Fibroblast of the aortic adventitia (primary cell): ENCODE results near the gene KRTAP12-1. TPM values are rescaled to one million over a fixed set of nuclear protein-coding genes. Genes with fewer than 3 reads are reported as not detected.

Experiments
- DNase-seq: peaks from one replicate; pipeline ENCODE4 v3.0.0-alpha.2; 2010; ENCODE audit warnings: low read depth
- H3K4me3 ChIP-seq: 2 replicates; pipeline ENCODE4 v1.5.1; 2011; ENCODE audit warnings: low read depth, mild to moderate bottlenecking, control low read depth, low read length, moderate library complexity
- CTCF ChIP-seq: IDR thresholded peaks from 2 replicates; pipeline ENCODE4 v1.5.1; 2011; ENCODE audit warnings: mild to moderate bottlenecking, low read length, control low read depth, inconsistent platforms; ENCODE audit not compliant: insufficient read depth
- small RNA-seq: library from RNA; depleted of rRNA; stranded (forward); fragments of <200 nt; gene quantifications from one replicate; pipeline ENCODE3, GENCODE V24; 2012
- total RNA-seq: library from RNA; depleted of rRNA; stranded (reverse); fragments of >200 nt; gene quantifications from 2 replicates; pipeline ENCODE4 v1.2.3, GENCODE V29; 2012; ENCODE audit warnings: low replicate concordance

Gene KRTAP12-1
- total RNA-seq, 1 donor: not detected

GRCh38 chr21:44637018-44637850 lies 44.7 kb downstream of the KRTAP12-1 start, which contains the start of gene KRTAP10-10:
TSS of gene KRTAP10-10 (plus strand) at chr21:44637356. CDS start at chr21:44637418, 62 bp downstream.
- no peak for DNase-seq
- no peak within 1 kb of the TSS for H3K4me3 ChIP-seq
- no peak for TF ChIP-seq CTCF

- no peak for TF ChIP-seq CTCF
- H3K4me3 ChIP-seq: no peak overlapping the region
- DNase-seq: no peak
Observed at GRCh38 chr21:44636209-44637017, 45.5 kb downstream of the KRTAP12-1 start.

- no peak overlapping the region for H3K4me3 ChIP-seq
- TF ChIP-seq CTCF: no peak
Observed at GRCh38 chr21:44632067-44632466, 49.9 kb downstream of the KRTAP12-1 start.

More at GRCh38 chr21:44632067-44632466, 49.9 kb downstream of the KRTAP12-1 start:
- no peak for DNase-seq

Small RNA genes lying within 50 kb of the gene (small RNA-seq; reads per million reads assigned to genes)
- not detected for gene KRTAP12-6P

Other genes starting within 250 kb of the KRTAP12-1 start
- gene LRRC3, start 226.7 kb downstream of the KRTAP12-1 start, total RNA-seq: 0.16 and 0.45 TPM in 2 replicates
- not detected in 2 replicates for gene KRTAP10-1, start 142.0 kb downstream of the KRTAP12-1 start, total RNA-seq
- gene KRTAP10-2, start 130.7 kb downstream of the KRTAP12-1 start, total RNA-seq: not detected in 2 replicates
- not detected in 2 replicates for gene KRTAP10-3, start 123.4 kb downstream of the KRTAP12-1 start, total RNA-seq
- not detected in 2 replicates for gene KRTAP10-4, start 108.4 kb downstream of the KRTAP12-1 start, total RNA-seq
- gene KRTAP10-5, start 101.6 kb downstream of the KRTAP12-1 start, total RNA-seq: not detected in 2 replicates
- gene KRTAP10-6, start 89.7 kb downstream of the KRTAP12-1 start, total RNA-seq: not detected in 2 replicates
- not detected in 2 replicates for gene KRTAP10-7, start 81.6 kb downstream of the KRTAP12-1 start, total RNA-seq
- gene KRTAP10-8, start 70.1 kb downstream of the KRTAP12-1 start, total RNA-seq: not detected in 2 replicates
- not detected in 2 replicates for gene KRTAP10-9, start 55.1 kb downstream of the KRTAP12-1 start, total RNA-seq
- not detected in 2 replicates for gene KRTAP10-10, start 44.8 kb downstream of the KRTAP12-1 start, total RNA-seq
- gene KRTAP10-11, start 35.7 kb downstream of the KRTAP12-1 start, total RNA-seq: not detected in 2 replicates
- not detected in 2 replicates for gene KRTAP12-4, start 27.5 kb downstream of the KRTAP12-1 start, total RNA-seq
- not detected in 2 replicates for gene KRTAP12-3, start 24.2 kb downstream of the KRTAP12-1 start, total RNA-seq
- gene KRTAP12-2, start 15.2 kb downstream of the KRTAP12-1 start, total RNA-seq: not detected in 2 replicates
- not detected in 2 replicates for gene KRTAP10-12, start 15.0 kb upstream of the KRTAP12-1 start, total RNA-seq
- 0.08 TPM in 1 of 2 replicates, not detected in the other for gene TSPEAR, start 29.4 kb upstream of the KRTAP12-1 start, total RNA-seq
- 64.2 and 96.3 TPM in 2 replicates for gene UBE2G2, start 119.7 kb upstream of the KRTAP12-1 start, total RNA-seq
- 43.2 and 130 TPM in 2 replicates for gene SUMO3, start 135.9 kb upstream of the KRTAP12-1 start, total RNA-seq
- 226 and 233 TPM in 2 replicates for gene PTTG1IP, start 191.5 kb upstream of the KRTAP12-1 start, total RNA-seq
- 0.09 TPM in 1 of 2 replicates, not detected in the other for gene ITGB2, start 238.7 kb upstream of the KRTAP12-1 start, total RNA-seq